HG03378 (cell line): ENCODE measurements around the gene CAT.
A peak's percentile ranks its signal among the peaks of the same experiment; 100 is the strongest.

Experiments
- ATAC-seq: cut with Tn5 transposase; IDR thresholded peaks from one replicate; pipeline ENCODE4 v1.9.1; 2021; ENCODE audit warnings: mild to moderate bottlenecking, moderate library complexity; ENCODE audit not compliant: unreplicated experiment

CAT gene

GRCh38 chr11:34438529-34439507, at the start of gene CAT:
Gene CAT (plus strand): TSS chr11:34438934. CDS start chr11:34439014, 80 bp downstream.
- peak; percentile 96 for ATAC-seq

- no peak for ATAC-seq
Observed at GRCh38 chr11:34394771-34395300, 43.9 kb upstream of the CAT start.

- no peak for ATAC-seq
Observed at GRCh38 chr11:34395916-34396550, 42.7 kb upstream of the CAT start.

- ATAC-seq, result no peak
Observed at GRCh38 chr11:34397120-34397519, 41.6 kb upstream of the CAT start.

GRCh38 chr11:34397811-34398210, 40.9 kb upstream of the CAT start:
- no peak for ATAC-seq

GRCh38 chr11:34403431-34403830, 35.3 kb upstream of the CAT start:
- no peak for ATAC-seq

- ATAC-seq, result no peak
Observed at GRCh38 chr11:34404280-34404679, 34.5 kb upstream of the CAT start.

GRCh38 chr11:34405079-34405858, 33.5 kb upstream of the CAT start:
- no peak for ATAC-seq

GRCh38 chr11:34406413-34406812, 32.3 kb upstream of the CAT start:
- no peak for ATAC-seq

GRCh38 chr11:34407121-34407813, 31.5 kb upstream of the CAT start:
- ATAC-seq, result no peak

- ATAC-seq, result no peak
Observed at GRCh38 chr11:34408580-34409172, 30.1 kb upstream of the CAT start.

GRCh38 chr11:34411111-34411510, 27.6 kb upstream of the CAT start:
- ATAC-seq, result no peak

GRCh38 chr11:34411791-34412190, 26.9 kb upstream of the CAT start:
- ATAC-seq, result no peak

- ATAC-seq, result no peak
Observed at GRCh38 chr11:34413263-34413662, 25.5 kb upstream of the CAT start.

- ATAC-seq, result no peak
Observed at GRCh38 chr11:34415538-34415937, 23.2 kb upstream of the CAT start.

- ATAC-seq, result no peak
Observed at GRCh38 chr11:34416088-34416487, 22.6 kb upstream of the CAT start.

- no peak for ATAC-seq
Observed at GRCh38 chr11:34416766-34417165, 22.0 kb upstream of the CAT start.

GRCh38 chr11:34417202-34417601, 21.5 kb upstream of the CAT start:
- ATAC-seq, result no peak

- ATAC-seq, result no peak
Observed at GRCh38 chr11:34419158-34419557, 19.6 kb upstream of the CAT start.

GRCh38 chr11:34423300-34423699, 15.4 kb upstream of the CAT start:
- ATAC-seq, result no peak
